Islet precursor cell (in vitro differentiated cells): ENCODE results near the gene ENDOG.
A peak's percentile ranks its signal among the peaks of the same experiment; 100 is the strongest.
"Not testable (repeated sequence)": the region's sequence is repeated elsewhere in the genome, so short reads cannot be mapped to it uniquely, and the experiment has no call there.

Experiments used
- DNase-seq: peaks from one replicate; pipeline ENCODE4 v3.0.0-alpha.2; 2018

ENDOG gene

GRCh38 chr9:128829477-128830251, 11.4 kb downstream of the ENDOG start, which contains the start of gene SPOUT1:
Gene SPOUT1 (minus strand): TSS chr9:128829794. CDS start chr9:128829780, 14 bp downstream.
- peak; percentile 98 for DNase-seq

GRCh38 chr9:128833696-128834095, 15.4 kb downstream of the ENDOG start:
- no peak for DNase-seq

- DNase-seq: no peak
These were observed 17.2 kb downstream of the ENDOG start for GRCh38 chr9:128835246-128836210.

GRCh38 chr9:128836509-128837145, 18.3 kb downstream of the ENDOG start:
- no peak for DNase-seq

- DNase-seq: no peak
These were observed 20.0 kb downstream of the ENDOG start for GRCh38 chr9:128838338-128838737.

GRCh38 chr9:128840524-128840923, 22.2 kb downstream of the ENDOG start:
- no peak for DNase-seq

GRCh38 chr9:128841694-128842492, 23.6 kb downstream of the ENDOG start:
- no peak for DNase-seq

GRCh38 chr9:128843171-128843570, 24.9 kb downstream of the ENDOG start:
- not testable (repeated sequence) for DNase-seq

GRCh38 chr9:128845186-128845931, 27.1 kb downstream of the ENDOG start:
- DNase-seq: peak; percentile 87

GRCh38 chr9:128846680-128847030, 28.4 kb downstream of the ENDOG start:
- no peak for DNase-seq

GRCh38 chr9:128847803-128848202, 29.5 kb downstream of the ENDOG start:
- DNase-seq: no peak

GRCh38 chr9:128851024-128851423, 32.7 kb downstream of the ENDOG start:
- not testable (repeated sequence) for DNase-seq

GRCh38 chr9:128851779-128852600, 33.7 kb downstream of the ENDOG start:
- not testable (repeated sequence) for DNase-seq

GRCh38 chr9:128852646-128853045, 34.3 kb downstream of the ENDOG start:
- DNase-seq: not testable (repeated sequence)

GRCh38 chr9:128854454-128854853, 36.2 kb downstream of the ENDOG start:
- DNase-seq: not testable (repeated sequence)

- DNase-seq: not testable (repeated sequence)
These were observed 40.2 kb downstream of the ENDOG start for GRCh38 chr9:128858476-128858875.

GRCh38 chr9:128860937-128861336, 42.6 kb downstream of the ENDOG start:
- no peak for DNase-seq

- DNase-seq: no peak
These were observed 43.2 kb downstream of the ENDOG start for GRCh38 chr9:128861501-128861900.

GRCh38 chr9:128862401-128862851, 44.1 kb downstream of the ENDOG start:
- no peak for DNase-seq

- DNase-seq: peak; percentile 91
These were observed 45.3 kb downstream of the ENDOG start for GRCh38 chr9:128863647-128864046.
